ENCODE data around the gene TMEM175. TPM values are rescaled to one million over a fixed set of nuclear protein-coding genes. Genes with fewer than 3 reads are reported as not detected.

Gene TMEM175
- total and polyA plus RNA-seq, 2 of the 8 experiments (the other 6 are each of a cell fraction or from before 2014, with no cell fraction given) = 4.9 to 20.7 TPM

GRCh38 chr4:996997-997374 lies 64.7 kb downstream of the TMEM175 start:
- Histone ChIP-seq H3K27ac (ENCODE audit: low read depth, low read length) (no peak overlapping the region), H3K4me1 (replicated peaks in 1 of 4; ENCODE audit: control insufficient read depth in 3 of 4, insufficient read depth in 4 of 4, low read length in 3 of 4) (peaks cover 0 to 3% (median 2%) of the 10 kb centered on the region in 4 experiments; a peak in 5 of 7 replicates), H3K4ac (replicated peaks; ENCODE audit: insufficient read length, low read depth, low read length) (no peak overlapping the region), H2BK12ac (ENCODE audit: low read depth, low read length) (no peak overlapping the region), H4K20me1 (replicated peaks in 1 of 2; ENCODE audit: control insufficient read depth in 1 of 2, insufficient read depth in 2 of 2, low read length in 2 of 2) (peaks cover 2 to 24% of the 10 kb centered on the region in 2 experiments), H3K23ac (ENCODE audit: insufficient read length) (no peak overlapping the region), H3K4me2 (ENCODE audit: insufficient read depth in 1 of 2, low read depth in 2 of 2, low read length in 2 of 2) (peak overlapping the region; percentile 38 to 74; a peak in 3 of 4 replicates), H3K9ac (replicated peaks in 1 of 4; ENCODE audit: extremely low read depth in 1 of 4, low read depth in 3 of 4, low read length in 3 of 4) (no peak overlapping the region), H3K27me3 (replicated peaks in 1 of 4; ENCODE audit: control insufficient read depth in 3 of 4, extremely low read depth in 1 of 4, insufficient read depth in 3 of 4, low read length in 3 of 4) (peaks cover 34 to 61% (median 58%) of the 10 kb centered on the region in 4 experiments), H2BK120ac (replicated peaks; ENCODE audit: low read depth, low read length) (no peak overlapping the region), H3K4me3 (ENCODE audit: extremely low read depth in 1 of 4, insufficient read depth in 2 of 4, low read depth in 3 of 4, low read length in 4 of 4) (peak overlapping the region in 2 of 4 experiments; percentile 15 to 60; a peak in 4 of 8 replicates), H3K79me2 (ENCODE audit: control insufficient read depth in 1 of 2, insufficient read depth in 2 of 2, low read length in 2 of 2) (no peaks in the 10 kb centered on the region), H3K79me1 (ENCODE audit: low read depth, low read length) (no peaks in the 10 kb centered on the region), H3K36me3 (ENCODE audit: control insufficient read depth in 2 of 4, insufficient read depth in 4 of 4, low read length in 3 of 4) (no peaks in the 10 kb centered on the region), H3K56ac (replicated peaks; ENCODE audit: insufficient read length, low read depth, low read length) (no peak overlapping the region), H2AK5ac (ENCODE audit: low read depth, low read length) (no peak overlapping the region), H4K91ac (replicated peaks; ENCODE audit: insufficient read length, low read length) (no peak overlapping the region), H3K18ac (ENCODE audit: extremely low read depth, low read length) (no peak overlapping the region), H2BK20ac (ENCODE audit: low read length) (no peak overlapping the region), H4K8ac (ENCODE audit: extremely low read depth, insufficient read depth, low read length) (no peak overlapping the region), H3K9me3 (ENCODE audit: insufficient read depth in 2 of 2, low read depth in 1 of 2, low read length in 1 of 2) (no peaks in the 10 kb centered on the region), H2BK15ac (ENCODE audit: low read length) (no peak overlapping the region), H2BK5ac (ENCODE audit: low read depth, low read length) (no peak overlapping the region), H4K5ac (ENCODE audit: insufficient read length, low read depth, low read length) (no peak overlapping the region), H2AFZ (ENCODE audit: low read length) (no peak overlapping the region), H3K23me2 (ENCODE audit: low read depth, low read length) (peaks cover 2% of the 10 kb centered on the region; the same call in 1 of the 2 replicates), H3K14ac (ENCODE audit: insufficient read length) (no peak overlapping the region)
- WGBS, 2 experiments (ENCODE audit: extremely low coverage in 1 of 2, insufficient coverage in 1 of 2, insufficient read length in 1 of 2, insufficient replicate concordance in 2 of 2, low coverage in 1 of 2, low lambda C conversion rate in 2 of 2, missing lambda C conversion rate in 1 of 2) = 46% methylated on average over 16 of the region's 25 CpGs; no CpG with 5 or more reads in 1 of the 2 experiments
- TF ChIP-seq SUZ12 (IDR thresholded peaks at IDR 0.05; ENCODE audit: low read length) = peak; percentile 60; the same call in 1 of the 2 replicates
- TF ChIP-seq RXRA (IDR thresholded peaks at IDR 0.05; ENCODE audit: insufficient read depth, low read depth, low read length) = no peak
- ChIA-PET POLR2A (ENCODE audit: partially characterized antibody) (no interaction called here), CTCF (ENCODE audit: partially characterized antibody) (no interaction called here)
- no peak for DNase-seq (ENCODE audit: low read depth in 1 of 2, low spot score in 2 of 2)
- FAIRE-seq = no peak
